HG03439 (cell line): ENCODE data around the gene PTPMT1.

Experiments
- ATAC-seq: cut with Tn5 transposase; IDR thresholded peaks from one replicate; pipeline ENCODE4 v1.9.1; 2021; ENCODE audit warnings: mild to moderate bottlenecking, moderate library complexity; ENCODE audit not compliant: unreplicated experiment

Gene PTPMT1

GRCh38 chr11:47578524-47579494, 13.4 kb downstream of the PTPMT1 start, which contains the start of the genes KBTBD4 and NDUFS3:
TSS of gene KBTBD4 (minus strand) at chr11:47578970. CDS start at chr11:47578951, 19 bp downstream.
TSS of gene NDUFS3 (plus strand) at chr11:47579074. CDS start at chr11:47579092, 18 bp downstream.
- ATAC-seq: peak; percentile 91

DNA sequence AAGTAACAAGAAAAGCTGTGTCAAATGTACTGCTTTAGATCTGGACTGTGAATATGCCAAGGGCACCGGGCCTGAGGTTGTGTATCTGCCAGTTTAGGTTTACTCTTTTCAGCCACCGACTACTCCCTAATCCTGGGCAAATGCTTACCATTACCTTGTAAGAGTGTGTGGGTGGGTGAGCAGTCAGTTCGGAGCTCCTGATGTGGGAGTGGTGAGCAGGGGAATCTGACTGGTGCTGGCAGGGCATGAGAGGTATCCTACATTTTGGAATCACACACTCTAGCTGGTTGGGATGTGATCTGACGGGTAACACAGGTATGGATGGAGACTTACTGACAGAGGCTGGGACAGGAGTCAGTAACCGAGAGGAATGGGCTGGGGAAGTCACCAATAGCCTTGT, 18.4 kb downstream of the PTPMT1 start:
- no peak for ATAC-seq

- ATAC-seq: no peak
Observed at GRCh38 chr11:47586098-47586855, 20.9 kb downstream of the PTPMT1 start, which contains the start of gene FAM180B. TSS of gene FAM180B (plus strand) at chr11:47586678. CDS start at chr11:47586769, 91 bp downstream.

GRCh38 chr11:47587039-47587716, 21.8 kb downstream of the PTPMT1 start:
- no peak for ATAC-seq

DNA sequence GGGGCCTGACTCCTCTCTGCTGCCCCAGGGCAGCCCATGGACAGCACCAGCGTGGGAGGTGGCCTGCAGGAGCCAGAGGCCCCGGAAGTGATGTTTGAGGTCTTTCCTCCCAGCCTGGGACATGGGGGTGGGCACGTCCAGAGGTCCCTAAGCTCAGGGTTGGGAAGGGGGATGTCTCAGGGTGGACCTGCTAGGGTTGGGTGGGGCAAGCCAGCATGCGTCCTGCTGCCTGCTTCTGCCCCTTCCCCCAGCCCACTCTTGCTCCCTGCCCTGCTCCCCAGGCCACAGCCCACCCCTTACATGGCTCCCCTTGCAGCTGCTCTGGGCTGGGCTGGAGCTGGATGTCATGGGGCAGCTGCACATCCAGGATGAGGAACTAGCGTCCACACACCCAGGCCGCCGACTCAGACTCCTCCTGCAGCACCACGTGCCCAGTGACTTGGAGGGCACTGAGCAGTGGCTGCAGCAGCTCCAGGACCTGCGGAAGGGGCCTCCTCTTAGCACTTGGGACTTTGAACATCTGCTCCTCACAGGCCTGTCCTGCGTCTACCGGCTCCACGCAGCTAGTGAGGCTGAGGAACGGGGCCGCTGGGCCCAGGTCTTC, 22.4 kb downstream of the PTPMT1 start:
- no peak for ATAC-seq

GRCh38 chr11:47589118-47589517, 23.7 kb downstream of the PTPMT1 start:
- no peak for ATAC-seq

DNA sequence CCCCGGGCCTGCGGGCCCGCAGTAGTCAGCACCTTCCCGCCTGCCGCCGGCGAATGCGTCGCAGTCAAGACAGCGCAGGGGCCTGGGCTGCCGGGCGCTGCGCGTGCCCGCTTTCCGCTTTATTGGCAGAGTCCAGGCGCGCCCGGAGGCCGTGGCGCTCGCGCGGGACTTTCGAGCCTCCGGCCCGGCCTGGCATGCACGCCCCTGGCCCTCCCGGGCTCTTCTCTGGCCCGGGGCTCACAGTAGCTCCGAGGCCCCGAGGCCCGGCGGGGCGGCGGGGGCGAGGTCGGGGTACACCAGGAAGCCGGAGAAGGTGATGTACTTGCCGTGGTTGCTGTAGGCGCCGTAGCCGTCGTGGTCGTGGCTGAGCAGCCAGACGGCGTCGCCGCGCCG, 24.2 kb downstream of the PTPMT1 start:
- ATAC-seq: no peak

GRCh38 chr11:47589977-47590861, 24.8 kb downstream of the PTPMT1 start:
- no peak for ATAC-seq

DNA sequence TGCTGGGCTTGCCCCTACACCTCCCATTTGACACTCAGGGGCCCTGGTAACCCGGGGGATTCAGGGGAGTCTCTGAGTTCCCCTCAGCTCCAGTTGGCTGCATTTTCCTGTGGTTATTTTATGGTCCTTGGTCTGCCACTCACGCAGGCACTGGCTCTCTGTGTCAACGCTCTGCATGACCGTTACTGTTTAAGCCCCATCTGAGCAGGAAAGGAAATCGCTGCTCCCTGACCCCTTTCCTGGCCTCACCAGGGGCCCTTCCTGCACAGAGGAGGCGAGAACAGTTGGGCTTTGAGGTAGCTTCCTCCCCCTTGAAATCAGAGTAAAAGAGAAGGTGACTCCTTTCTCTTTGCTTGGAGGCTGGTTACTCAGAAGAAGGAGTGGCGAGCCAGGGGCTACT, 26.4 kb downstream of the PTPMT1 start:
- ATAC-seq: no peak

GRCh38 chr11:47592251-47592650, 26.9 kb downstream of the PTPMT1 start:
- no peak for ATAC-seq

GRCh38 chr11:47592970-47593369, 27.6 kb downstream of the PTPMT1 start:
- no peak for ATAC-seq

- ATAC-seq: no peak
Observed at GRCh38 chr11:47593492-47593933, 28.1 kb downstream of the PTPMT1 start.

GRCh38 chr11:47593934-47594855, 28.8 kb downstream of the PTPMT1 start, which contains the start of gene C1QTNF4:
TSS of gene C1QTNF4 (minus strand) at chr11:47594411. CDS start at chr11:47590810, 3,601 bp downstream.
- ATAC-seq: no peak

- ATAC-seq: no peak
Observed at GRCh38 chr11:47595029-47595428, 29.6 kb downstream of the PTPMT1 start.

- ATAC-seq: no peak
Observed at GRCh38 chr11:47595967-47596366, 30.6 kb downstream of the PTPMT1 start.

DNA sequence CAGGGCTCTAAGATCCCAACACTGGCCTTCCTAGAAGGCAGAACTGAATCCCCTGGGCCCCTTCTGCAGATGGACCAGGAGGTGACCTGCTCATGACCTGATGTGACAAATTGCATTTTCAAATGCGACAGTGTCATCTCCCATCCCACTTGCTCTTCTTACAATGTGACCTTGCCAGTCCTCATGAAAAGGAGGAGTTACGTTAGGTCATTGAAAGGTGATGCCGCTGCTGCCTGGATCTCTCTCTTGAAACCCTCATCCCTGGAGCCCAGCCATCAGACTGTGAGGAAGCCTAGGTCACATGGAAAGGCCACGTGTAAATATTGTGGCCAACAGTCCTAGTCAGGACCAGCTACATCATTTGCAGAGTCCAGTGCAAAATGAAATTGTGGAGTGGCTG, 34.5 kb downstream of the PTPMT1 start:
- no peak for ATAC-seq

GRCh38 chr11:47603295-47603694, 37.9 kb downstream of the PTPMT1 start:
- no peak for ATAC-seq

DNA sequence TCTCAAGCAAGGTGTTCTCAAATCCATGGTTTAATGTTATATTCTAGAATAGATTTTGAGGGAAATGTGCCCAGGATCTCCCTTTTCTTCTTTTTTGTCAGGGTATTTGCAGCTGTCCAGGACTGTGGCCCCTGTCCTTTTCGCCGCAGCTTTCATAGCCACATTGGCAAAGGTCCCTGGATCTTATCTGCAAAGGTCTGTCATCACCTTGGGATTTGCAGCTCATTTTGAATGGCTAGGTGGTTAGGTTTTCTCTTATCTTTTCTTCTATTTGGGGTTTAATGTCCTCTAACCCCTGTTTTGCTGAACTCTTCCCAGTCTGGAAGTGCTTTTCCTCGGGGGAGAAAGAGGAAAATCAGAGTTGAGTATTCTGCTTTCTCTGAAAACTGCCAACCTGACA, 40.5 kb downstream of the PTPMT1 start:
- no peak for ATAC-seq
